Brain microvascular endothelial cell (primary cell): ENCODE data around the gene BOLA1.

Experiments
- DNase-seq: peaks from one replicate; pipeline ENCODE4 v3.0.0-alpha.2; 2020
- H3K27ac ChIP-seq: fragments of 250-450 bp; sonication (Bioruptor Pico); 2 replicates; pipeline ENCODE4 v1.5.1; 2020; ENCODE audit warnings: mild to moderate bottlenecking, moderate library complexity
- H3K27me3 ChIP-seq: fragments of 250-450 bp; sonication (Bioruptor Pico); replicated peaks from 2 replicates; pipeline ENCODE4 v1.5.1; 2020; ENCODE audit warnings: mild to moderate bottlenecking
- H3K36me3 ChIP-seq: fragments of 250-450 bp; sonication (Bioruptor Pico); replicated peaks from 2 replicates; pipeline ENCODE4 v1.5.1; 2020; ENCODE audit warnings: mild to moderate bottlenecking
- H3K4me3 ChIP-seq: 2 replicates; pipeline ENCODE4 v1.5.1; 2011; ENCODE audit warnings: low read depth, mild to moderate bottlenecking, control low read depth, low read length, moderate library complexity
- in situ Hi-C: cut with HindIII; loops from 2 replicates; pipeline ENCODE4 v1.10.0; 2017; ENCODE audit warnings: low sequenced_read_pairs, low pct_ligation_motif_present
- TF ChIP-seq, protein P1 (sequence below): IDR thresholded peaks from 2 replicates; pipeline ENCODE4 v1.5.1; 2011; ENCODE audit warnings: low read depth, mild to moderate bottlenecking, moderate library complexity, low read length, control low read depth, inconsistent platforms; ENCODE audit errors: missing control alignments

BOLA1 gene

DNA sequence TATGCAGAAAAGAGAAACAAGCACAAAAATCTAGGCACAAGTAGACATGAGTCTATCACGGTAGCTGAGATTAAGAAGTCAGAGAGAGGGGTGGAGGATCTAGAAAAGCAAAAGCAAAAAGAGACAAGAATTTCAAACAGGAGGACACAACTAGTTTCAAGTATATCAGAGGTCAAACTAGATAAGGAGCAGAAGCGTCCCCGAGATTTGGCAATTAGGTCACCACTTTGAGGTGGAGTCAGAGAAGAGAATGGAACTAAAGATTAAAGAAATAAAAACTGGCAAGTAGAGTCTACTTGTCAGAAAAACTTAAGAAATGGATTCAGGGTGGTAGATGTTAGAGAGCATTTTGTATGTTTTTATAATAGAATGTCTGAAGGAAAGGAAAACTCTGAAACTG is 26.0 kb downstream of the BOLA1 start:
- in situ Hi-C loops: no loop called here
- Histone ChIP-seq H3K36me3 (peaks cover 44% of the 10 kb centered on the region), H3K27me3 (no peaks in the 10 kb centered on the region), H3K27ac (no peak overlapping the region), H3K4me3 (no peak overlapping the region)
- DNase-seq: no peak
- TF ChIP-seq, protein P1, sequence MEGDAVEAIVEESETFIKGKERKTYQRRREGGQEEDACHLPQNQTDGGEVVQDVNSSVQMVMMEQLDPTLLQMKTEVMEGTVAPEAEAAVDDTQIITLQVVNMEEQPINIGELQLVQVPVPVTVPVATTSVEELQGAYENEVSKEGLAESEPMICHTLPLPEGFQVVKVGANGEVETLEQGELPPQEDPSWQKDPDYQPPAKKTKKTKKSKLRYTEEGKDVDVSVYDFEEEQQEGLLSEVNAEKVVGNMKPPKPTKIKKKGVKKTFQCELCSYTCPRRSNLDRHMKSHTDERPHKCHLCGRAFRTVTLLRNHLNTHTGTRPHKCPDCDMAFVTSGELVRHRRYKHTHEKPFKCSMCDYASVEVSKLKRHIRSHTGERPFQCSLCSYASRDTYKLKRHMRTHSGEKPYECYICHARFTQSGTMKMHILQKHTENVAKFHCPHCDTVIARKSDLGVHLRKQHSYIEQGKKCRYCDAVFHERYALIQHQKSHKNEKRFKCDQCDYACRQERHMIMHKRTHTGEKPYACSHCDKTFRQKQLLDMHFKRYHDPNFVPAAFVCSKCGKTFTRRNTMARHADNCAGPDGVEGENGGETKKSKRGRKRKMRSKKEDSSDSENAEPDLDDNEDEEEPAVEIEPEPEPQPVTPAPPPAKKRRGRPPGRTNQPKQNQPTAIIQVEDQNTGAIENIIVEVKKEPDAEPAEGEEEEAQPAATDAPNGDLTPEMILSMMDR: no peak

DNA sequence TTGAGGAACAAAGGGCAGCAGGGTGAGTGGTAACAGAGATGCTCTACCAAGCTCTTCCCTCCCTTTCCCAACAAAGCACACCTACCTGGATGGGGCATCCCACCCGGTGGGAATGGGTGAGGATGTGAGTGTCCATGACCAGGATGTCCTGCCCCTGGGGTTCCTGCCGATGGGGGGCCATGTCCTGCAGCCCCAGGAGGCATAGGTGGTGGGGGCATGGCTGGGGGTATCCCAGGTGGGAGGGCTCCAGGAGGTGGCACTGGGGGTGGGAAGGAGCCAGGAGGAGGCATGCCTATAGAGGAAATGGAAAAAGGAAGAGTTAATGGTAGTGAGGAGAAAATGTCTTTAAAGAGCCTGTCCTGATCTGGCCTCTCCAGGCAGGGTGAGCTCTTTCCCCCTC is 26.4 kb downstream of the BOLA1 start:
- Histone ChIP-seq H3K36me3 (peaks cover 44% of the 10 kb centered on the region), H3K27ac (no peak overlapping the region), H3K27me3 (no peaks in the 10 kb centered on the region), H3K4me3 (no peak overlapping the region)
- TF ChIP-seq, protein P1: no peak
- DNase-seq: no peak
- in situ Hi-C loops: no loop called here

DNA sequence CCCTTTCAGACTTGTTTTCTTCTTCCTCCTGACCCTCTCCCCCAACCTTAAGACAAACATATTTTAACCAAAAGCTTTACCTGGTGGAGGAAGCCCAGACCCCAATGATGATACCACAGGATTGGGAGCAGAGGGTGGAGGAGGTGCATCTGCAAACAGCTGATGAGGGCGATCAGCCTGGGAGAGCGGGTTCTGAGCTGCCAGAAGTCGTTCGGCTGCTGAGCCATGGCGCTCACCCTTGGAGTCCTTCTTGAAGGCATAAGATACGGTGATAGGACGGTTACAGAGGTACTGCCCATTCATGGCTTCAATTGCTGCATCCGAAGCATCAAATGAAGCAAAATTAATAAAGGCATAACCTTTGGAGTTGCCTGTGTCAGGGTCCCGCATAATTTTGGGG is 26.9 kb downstream of the BOLA1 start:
- no peak overlapping the region for H3K4me3 ChIP-seq
- DNase-seq: no peak
- in situ Hi-C loops: no loop called here
- no peak overlapping the region for H3K27ac ChIP-seq
- no peaks in the 10 kb centered on the region for H3K27me3 ChIP-seq
- TF ChIP-seq, protein P1: no peak
- H3K36me3 ChIP-seq: peaks cover 44% of the 10 kb centered on the region

DNA sequence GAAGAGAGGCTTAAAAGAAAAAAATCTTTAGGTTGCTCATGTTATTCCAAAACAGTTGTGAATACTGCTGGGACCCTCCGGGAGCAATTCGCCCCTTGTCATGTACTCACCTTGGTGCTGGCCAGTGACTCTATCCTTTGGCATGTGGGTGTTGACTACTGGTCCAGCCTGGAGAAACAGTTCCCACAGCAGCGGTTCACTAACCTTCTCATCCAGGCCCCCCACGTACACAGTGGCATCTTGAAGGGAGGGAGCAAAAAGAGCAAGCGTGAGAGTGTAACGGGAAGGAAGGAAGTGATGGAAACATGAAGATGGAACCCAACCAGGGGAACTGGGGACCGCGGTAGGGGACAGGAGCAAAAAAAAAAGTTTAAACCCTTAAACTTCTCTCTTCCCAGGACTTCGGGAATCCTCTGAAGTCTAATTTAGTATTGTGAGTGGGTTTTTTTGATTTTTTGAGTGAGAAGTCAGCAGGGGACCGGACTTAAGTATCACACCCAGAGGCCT is 27.7 kb downstream of the BOLA1 start:
- H3K27me3 ChIP-seq: no peaks in the 10 kb centered on the region
- H3K36me3 ChIP-seq: peaks cover 44% of the 10 kb centered on the region
- peak overlapping the region; percentile 79 for H3K4me3 ChIP-seq
- DNase-seq: no peak
- in situ Hi-C loops: no loop called here
- H3K27ac ChIP-seq: peak overlapping the region; percentile 77
- TF ChIP-seq, protein P1: no peak

DNA sequence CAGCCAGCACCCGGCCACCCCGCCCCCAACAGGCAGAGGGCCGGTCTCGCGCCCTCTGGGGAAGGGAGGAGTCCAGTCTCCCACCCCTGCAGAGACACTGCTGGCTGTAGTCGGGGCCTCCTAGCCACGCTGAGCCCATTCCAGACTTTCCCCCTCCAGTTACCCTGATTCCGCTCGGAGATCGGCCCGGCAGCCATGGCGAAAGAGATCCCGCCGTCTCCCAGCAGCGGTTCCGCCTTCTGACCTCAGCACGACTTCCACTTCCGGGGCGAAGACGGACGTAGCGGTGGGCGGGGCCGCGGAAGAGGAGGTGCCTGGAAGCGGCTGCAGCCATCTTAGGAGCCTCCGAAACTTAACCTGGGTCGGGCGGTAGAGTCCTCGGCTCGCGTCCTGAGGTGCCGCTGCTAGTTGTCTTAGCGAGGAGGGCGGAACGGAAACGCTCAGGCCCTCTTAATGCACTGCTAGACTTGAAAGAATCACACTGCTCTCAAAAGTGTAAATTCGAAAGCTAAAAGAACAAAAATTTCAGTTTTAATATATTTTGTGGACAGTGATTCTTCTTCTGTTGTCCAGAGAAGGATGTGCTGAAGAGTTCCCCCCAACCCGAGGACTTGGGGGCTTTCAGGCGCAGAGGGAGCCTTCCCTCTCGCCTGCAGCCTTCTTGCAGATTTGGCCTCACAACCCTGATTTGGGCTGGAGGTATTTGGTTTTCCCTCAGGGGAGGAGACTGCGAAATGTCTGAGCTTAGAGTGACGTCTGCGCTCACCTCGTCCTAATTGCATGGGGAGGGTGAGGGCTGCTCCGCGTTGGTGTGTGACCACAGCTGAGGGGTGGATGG is 28.4 kb downstream of the BOLA1 start, which contains the start of gene SF3B4:
SF3B4 (minus strand) TSS at position 241 of the 838 bp plus-strand sequence; CDS start at position 197, 44 bp downstream.
- DNase-seq: peak; percentile 91
- Histone ChIP-seq H3K36me3 (peaks cover 40% of the 10 kb centered on the region), H3K27me3 (no peaks in the 10 kb centered on the region), H3K4me3 (peak within 1 kb of the TSS; percentile 79), H3K27ac (peak within 1 kb of the TSS; percentile 77)
- in situ Hi-C loops: no loop called here
- TF ChIP-seq, protein P1: no peak
